Endothelial cell of umbilical vein (primary cell): ENCODE measurements around the gene EP300. TPM values are rescaled to one million over a fixed set of nuclear protein-coding genes. Genes with fewer than 3 reads are reported as not detected.

ENCODE experiments used
- BruUV-seq: library from RNA; stranded (reverse); fragments of 400-500 nt; replicated peaks from 2 replicates; lab custom pipeline; 2021; lab: Mats Ljungman, UMichigan
- CTCF ChIA-PET: fragments of 300-600, 350-600 bp; sonication (Branson Sonifier 250); formaldehyde crosslinking; loops from one replicate; lab custom pipeline; 2021; ENCODE audit warnings: antibody characterized with exemption, inconsistent platforms; lab: Charles Lee
- POLR2A ChIA-PET: fragments of 300-600, 350-600 bp; sonication (Branson Sonifier 250); formaldehyde crosslinking; loops from one replicate; lab custom pipeline; 2021; ENCODE audit warnings: antibody characterized with exemption, inconsistent platforms; lab: Charles Lee
- DNase-seq: peaks from one replicate; pipeline ENCODE4 v3.0.0-alpha.2; 2011; ENCODE audit warnings: low read depth, low spot score
- FAIRE-seq: peaks from 2 replicates; lab custom pipeline; 2011; peaks lifted over from hg19 to GRCh38; lab: Jason Lieb, UNC
- H2AFZ ChIP-seq: 2 replicates; pipeline ENCODE4 v1.6.0; 2012; ENCODE audit warnings: low read depth, low read length, control low read depth, inconsistent platforms
- H3K27ac ChIP-seq: 2 replicates; pipeline ENCODE4 v1.5.1; 2011; ENCODE audit warnings: low read depth, mild to moderate bottlenecking, control low read depth, low read length, moderate library complexity; ENCODE audit not compliant: insufficient read depth
- H3K27me3 ChIP-seq, 2 experiments: 2 replicates each; pipeline versions ENCODE4 v1.6.0 to v1.6.1; 2011; ENCODE audit warnings: low read length in 2 of 2, mixed read lengths in 1 of 2; ENCODE audit not compliant: control insufficient read depth in 2 of 2, insufficient read depth in 2 of 2
- H3K36me3 ChIP-seq, 2 experiments: 2 replicates in 1 of 2; 3 replicates in 1 of 2; pipeline ENCODE4 v1.5.1; 2011; ENCODE audit warnings: low read length in 2 of 2, mild to moderate bottlenecking in 1 of 2, moderate library complexity in 1 of 2; ENCODE audit not compliant: control insufficient read depth in 2 of 2, insufficient read depth in 2 of 2; ENCODE audit errors: extremely low read depth in 1 of 2
- H3K4me1 ChIP-seq: 3 replicates; pipeline ENCODE4 v1.5.1; 2011; ENCODE audit warnings: mild to moderate bottlenecking, low read length; ENCODE audit not compliant: control insufficient read depth, insufficient read depth; ENCODE audit errors: extremely low read depth
- H3K4me2 ChIP-seq: 2 replicates; pipeline ENCODE4 v1.6.1; 2011; ENCODE audit warnings: low read length, control low read depth, mixed read lengths; ENCODE audit not compliant: insufficient read depth
- H3K4me3 ChIP-seq, 3 experiments: fragments of 200-600 bp in 1 of 3; sonication (generic), shearing (Covaris generic) in 1 of 3; replicated peaks in 1 of 3; 2 replicates each; pipeline ENCODE4 v1.5.1; 2011 to 2016; ENCODE audit warnings: control low read depth in 3 of 3, low read length in 3 of 3, mild to moderate bottlenecking in 2 of 3, inconsistent platforms in 1 of 3, low read depth in 1 of 3, moderate library complexity in 1 of 3; ENCODE audit not compliant: insufficient read depth in 1 of 3
- H3K79me2 ChIP-seq: 2 replicates; pipeline ENCODE4 v1.6.0; 2012; ENCODE audit warnings: low read length, inconsistent platforms; ENCODE audit not compliant: control insufficient read depth, insufficient read depth
- H3K9ac ChIP-seq: replicated peaks from 2 replicates; pipeline ENCODE3; 2011; ENCODE audit warnings: low read length, control low read depth; ENCODE audit not compliant: insufficient read depth; ENCODE audit errors: extremely low read depth
- H3K9me1 ChIP-seq: replicated peaks from 3 replicates; pipeline ENCODE4 v1.6.0; 2011; ENCODE audit warnings: mild to moderate bottlenecking, low read length; ENCODE audit not compliant: control insufficient read depth, insufficient read depth; ENCODE audit errors: extremely low read depth
- H3K9me3 ChIP-seq: replicated peaks from 2 replicates; pipeline ENCODE4 v1.5.1; 2012; ENCODE audit warnings: low read length, inconsistent platforms; ENCODE audit not compliant: control insufficient read depth, insufficient read depth
- H4K20me1 ChIP-seq: replicated peaks from 2 replicates; pipeline ENCODE3; 2011; ENCODE audit warnings: mild to moderate bottlenecking, low read length; ENCODE audit not compliant: control insufficient read depth, insufficient read depth; ENCODE audit errors: extremely low read depth
- EZH2 ChIP-seq: IDR thresholded peaks from 2 replicates; pipeline ENCODE4 v1.6.1; 2012; ENCODE audit warnings: borderline replicate concordance, low read depth, mild to moderate bottlenecking, moderate library complexity, low read length, inconsistent platforms; ENCODE audit not compliant: severe bottlenecking
- JUN ChIP-seq: IDR thresholded peaks from 2 replicates; pipeline ENCODE4 v1.6.1; 2011; ENCODE audit warnings: borderline replicate concordance, low read depth; ENCODE audit not compliant: insufficient read length, insufficient read depth
- MYC ChIP-seq: IDR thresholded peaks from one replicate; pipeline ENCODE4 v1.6.1; 2011; ENCODE audit warnings: mild to moderate bottlenecking, low read depth, low read length
- POLR2A ChIP-seq: IDR thresholded peaks from 2 replicates; pipeline ENCODE4 v1.6.1; 2012; ENCODE audit warnings: low read depth, mild to moderate bottlenecking, control low read depth, low read length
- POLR2AphosphoS5 ChIP-seq: IDR thresholded peaks from 2 replicates; pipeline ENCODE4 v1.6.1; 2012; ENCODE audit warnings: low read depth, mild to moderate bottlenecking, control low read depth, low read length, moderate library complexity; ENCODE audit not compliant: insufficient read depth
- dilution Hi-C: fragments of 300-500 bp; cut with MboI; formaldehyde crosslinking; loops from one replicate; pipeline ENCODE4 v1.15.0; 2019; ENCODE audit warnings: low sequenced_read_pairs; ENCODE audit not compliant: extremely low pct_ligation_motif_present
- intact Hi-C: fragments of 100-400 bp; cut with micrococcal nuclease; formaldehyde crosslinking; loops from one replicate; pipeline ENCODE4 v1.10.0; 2022
- polyA plus RNA-seq, 4 experiments: library from polyadenylated mRNA; depleted of rRNA in 3 of 4; stranded (reverse) in 3 of 4; unstranded in 1 of 4; fragments of >200 nt; gene quantifications; 2 replicates each; pipeline versions ENCODE4 v1.2.1 to v1.2.3, GENCODE V29; 2011 to 2012; ENCODE audit warnings: missing spikeins in 1 of 4
- total RNA-seq: library from RNA; stranded (reverse); gene quantifications from 2 replicates; pipeline ENCODE4 v1.2.3, GENCODE V29; 2021
- TF ChIP-seq, protein P1 (sequence below): IDR thresholded peaks from 2 replicates; pipeline ENCODE4 v1.6.1; 2011; ENCODE audit not compliant: insufficient read depth, insufficient read length
- TF ChIP-seq, protein P2 (sequence below), 2 donors: IDR thresholded peaks; 1 replicate in 1 of 2; 2 replicates in 1 of 2; pipeline ENCODE4 v1.5.1; 2011; ENCODE audit warnings: low read length in 2 of 2, mild to moderate bottlenecking in 2 of 2, moderate library complexity in 2 of 2, control low read depth in 1 of 2, inconsistent platforms in 1 of 2, low read depth in 1 of 2; ENCODE audit not compliant: insufficient read depth in 1 of 2; ENCODE audit errors: extremely low read depth in 1 of 2

EP300 gene
- total and polyA plus RNA-seq, 2 donors (not counting 3 experiments of a cell fraction or from before 2014, with no cell fraction given) = 24.4 to 63.0 TPM

DNA sequence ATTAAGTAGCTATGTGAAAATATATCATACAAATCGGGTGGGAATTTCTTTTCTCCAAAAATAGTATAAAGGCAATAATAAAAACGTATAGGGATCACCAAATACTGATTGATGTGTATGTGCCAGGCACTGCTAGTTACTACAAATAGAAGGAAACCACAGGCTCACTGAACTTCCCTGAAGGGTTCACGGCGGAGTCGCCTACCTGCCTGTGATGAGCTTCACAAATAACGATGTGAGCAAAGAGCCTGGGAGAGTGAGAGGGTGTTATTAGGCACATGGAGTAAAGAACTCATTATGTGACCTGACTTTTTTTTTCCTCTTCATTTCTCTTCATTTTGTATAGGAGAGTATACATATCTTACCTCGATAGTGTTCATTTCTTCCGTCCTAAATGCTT, 76.8 kb downstream of the EP300 start:
- Histone ChIP-seq H3K79me2 (no peaks in the 10 kb centered on the region), H3K9ac (no peak overlapping the region), H3K9me1 (no peaks in the 10 kb centered on the region), H3K36me3 (peaks cover 33 to 41% of the 10 kb centered on the region in 2 experiments), H3K9me3 (no peaks in the 10 kb centered on the region), H3K27me3 (no peaks in the 10 kb centered on the region), H3K4me1 (no peaks in the 10 kb centered on the region), H3K4me3 (no peak overlapping the region), H3K27ac (no peak overlapping the region), H4K20me1 (no peaks in the 10 kb centered on the region), H3K4me2 (no peak overlapping the region), H2AFZ (no peak overlapping the region)
- CTCF ChIA-PET = interaction anchor here (1.2 kb wide), 1 partner anchor 37 kb away, joined by 3 read pairs; no protein-coding TSS in a partner anchor
- FAIRE-seq (no peak), DNase-seq (no peak)
- intact Hi-C loops (no loop called here), dilution Hi-C loops (no loop called here)
- BruUV-seq = no TSS peak
- TF ChIP-seq MYC (no peak), JUN (no peak), POLR2A (no peak), EZH2 (no peak), POLR2AphosphoS5 (no peak)
- TF ChIP-seq, protein P1, sequence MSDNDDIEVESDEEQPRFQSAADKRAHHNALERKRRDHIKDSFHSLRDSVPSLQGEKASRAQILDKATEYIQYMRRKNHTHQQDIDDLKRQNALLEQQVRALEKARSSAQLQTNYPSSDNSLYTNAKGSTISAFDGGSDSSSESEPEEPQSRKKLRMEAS = no peak
- TF ChIP-seq, protein P2, sequence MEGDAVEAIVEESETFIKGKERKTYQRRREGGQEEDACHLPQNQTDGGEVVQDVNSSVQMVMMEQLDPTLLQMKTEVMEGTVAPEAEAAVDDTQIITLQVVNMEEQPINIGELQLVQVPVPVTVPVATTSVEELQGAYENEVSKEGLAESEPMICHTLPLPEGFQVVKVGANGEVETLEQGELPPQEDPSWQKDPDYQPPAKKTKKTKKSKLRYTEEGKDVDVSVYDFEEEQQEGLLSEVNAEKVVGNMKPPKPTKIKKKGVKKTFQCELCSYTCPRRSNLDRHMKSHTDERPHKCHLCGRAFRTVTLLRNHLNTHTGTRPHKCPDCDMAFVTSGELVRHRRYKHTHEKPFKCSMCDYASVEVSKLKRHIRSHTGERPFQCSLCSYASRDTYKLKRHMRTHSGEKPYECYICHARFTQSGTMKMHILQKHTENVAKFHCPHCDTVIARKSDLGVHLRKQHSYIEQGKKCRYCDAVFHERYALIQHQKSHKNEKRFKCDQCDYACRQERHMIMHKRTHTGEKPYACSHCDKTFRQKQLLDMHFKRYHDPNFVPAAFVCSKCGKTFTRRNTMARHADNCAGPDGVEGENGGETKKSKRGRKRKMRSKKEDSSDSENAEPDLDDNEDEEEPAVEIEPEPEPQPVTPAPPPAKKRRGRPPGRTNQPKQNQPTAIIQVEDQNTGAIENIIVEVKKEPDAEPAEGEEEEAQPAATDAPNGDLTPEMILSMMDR (IDR thresholded peaks at IDR 0.05; ENCODE audit: extremely low read depth in 1 of 2, insufficient read depth in 1 of 2, low read depth in 1 of 2, low read length in 2 of 2) = no peak
- POLR2A ChIA-PET = no interaction called here
